Measurements from ENCODE around the gene ALS2CL. TPM values are rescaled to one million over a fixed set of nuclear protein-coding genes. Genes with fewer than 3 reads are reported as not detected.

Gene ALS2CL
- total and polyA plus RNA-seq, 2 experiments from 2014 or later, result 3.4 to 11.8 TPM

- Histone ChIP-seq H2AFZ (no peak overlapping the region), H3K9me2 (ENCODE audit: insufficient read depth) (no peaks in the 10 kb centered on the region), H3K4me1 (ENCODE audit: insufficient read depth) (peaks cover 4% of the 10 kb centered on the region; the same call in 1 of the 2 replicates), H3K36me3 (ENCODE audit: insufficient read depth) (no peaks in the 10 kb centered on the region), H3K79me2 (replicated peaks; ENCODE audit: insufficient read depth) (no peaks in the 10 kb centered on the region), H3K27ac (ENCODE audit: low read depth) (no peak overlapping the region), H3K4me3 (no peak overlapping the region), H3K4me2 (no peak overlapping the region), H4K20me1 (replicated peaks; ENCODE audit: insufficient read depth) (no peaks in the 10 kb centered on the region), H3K27me3 (ENCODE audit: insufficient read depth) (peaks cover 36% of the 10 kb centered on the region), H3F3A (replicated peaks; ENCODE audit: low read depth) (no peaks in the 10 kb centered on the region)
- Mint-ChIP-seq H3K36me3 (ENCODE audit: low read depth) (no peaks in the 10 kb centered on the region; the same call in 2 of the 3 replicates), H3K4me1 (peaks cover 15% of the 10 kb centered on the region), H3K27ac (no peak overlapping the region), H3K9me3 (no peaks in the 10 kb centered on the region), H3K27me3 (ENCODE audit: insufficient read depth, low read depth, poor library complexity) (peaks cover 36% of the 10 kb centered on the region), H3K4me3 (no peak overlapping the region)
- no peak for ATAC-seq
- no peak for DNase-seq (ENCODE audit: low spot score)
- TF ChIP-seq ZNF462 (CRISPR knock-in tag; IDR thresholded peaks at IDR 0.05) (no peak), EZH2phosphoT487 (IDR thresholded peaks at IDR 0.05; ENCODE audit: unreplicated experiment) (no peak), EZH2 (IDR thresholded peaks at IDR 0.05; ENCODE audit: low read depth, unreplicated experiment) (no peak), ZNF114 (CRISPR knock-in tag; IDR thresholded peaks at IDR 0.05) (no peak), STAT1 (IDR thresholded peaks at IDR 0.05; ENCODE audit: unreplicated experiment) (no peak), JUNB (IDR thresholded peaks at IDR 0.05; ENCODE audit: unreplicated experiment) (no peak), POLR2AphosphoS5 (IDR thresholded peaks at IDR 0.05; ENCODE audit: low read depth) (no peak), ZNF331 (CRISPR knock-in tag; IDR thresholded peaks at IDR 0.05; ENCODE audit: low read depth) (no peak), REST (IDR thresholded peaks at IDR 0.05; ENCODE audit: unreplicated experiment) (no peak), NANOG (IDR thresholded peaks at IDR 0.05; ENCODE audit: borderline replicate concordance) (no peak), CREB1 (CRISPR knock-in tag; IDR thresholded peaks at IDR 0.05; ENCODE audit: low read depth) (no peak)
- TF ChIP-seq, protein P1, sequence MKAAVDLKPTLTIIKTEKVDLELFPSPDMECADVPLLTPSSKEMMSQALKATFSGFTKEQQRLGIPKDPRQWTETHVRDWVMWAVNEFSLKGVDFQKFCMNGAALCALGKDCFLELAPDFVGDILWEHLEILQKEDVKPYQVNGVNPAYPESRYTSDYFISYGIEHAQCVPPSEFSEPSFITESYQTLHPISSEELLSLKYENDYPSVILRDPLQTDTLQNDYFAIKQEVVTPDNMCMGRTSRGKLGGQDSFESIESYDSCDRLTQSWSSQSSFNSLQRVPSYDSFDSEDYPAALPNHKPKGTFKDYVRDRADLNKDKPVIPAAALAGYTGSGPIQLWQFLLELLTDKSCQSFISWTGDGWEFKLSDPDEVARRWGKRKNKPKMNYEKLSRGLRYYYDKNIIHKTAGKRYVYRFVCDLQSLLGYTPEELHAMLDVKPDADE (IDR thresholded peaks at IDR 0.05), result no peak
- TF ChIP-seq, protein P2, sequence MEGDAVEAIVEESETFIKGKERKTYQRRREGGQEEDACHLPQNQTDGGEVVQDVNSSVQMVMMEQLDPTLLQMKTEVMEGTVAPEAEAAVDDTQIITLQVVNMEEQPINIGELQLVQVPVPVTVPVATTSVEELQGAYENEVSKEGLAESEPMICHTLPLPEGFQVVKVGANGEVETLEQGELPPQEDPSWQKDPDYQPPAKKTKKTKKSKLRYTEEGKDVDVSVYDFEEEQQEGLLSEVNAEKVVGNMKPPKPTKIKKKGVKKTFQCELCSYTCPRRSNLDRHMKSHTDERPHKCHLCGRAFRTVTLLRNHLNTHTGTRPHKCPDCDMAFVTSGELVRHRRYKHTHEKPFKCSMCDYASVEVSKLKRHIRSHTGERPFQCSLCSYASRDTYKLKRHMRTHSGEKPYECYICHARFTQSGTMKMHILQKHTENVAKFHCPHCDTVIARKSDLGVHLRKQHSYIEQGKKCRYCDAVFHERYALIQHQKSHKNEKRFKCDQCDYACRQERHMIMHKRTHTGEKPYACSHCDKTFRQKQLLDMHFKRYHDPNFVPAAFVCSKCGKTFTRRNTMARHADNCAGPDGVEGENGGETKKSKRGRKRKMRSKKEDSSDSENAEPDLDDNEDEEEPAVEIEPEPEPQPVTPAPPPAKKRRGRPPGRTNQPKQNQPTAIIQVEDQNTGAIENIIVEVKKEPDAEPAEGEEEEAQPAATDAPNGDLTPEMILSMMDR (conservative IDR thresholded peaks at IDR 0.05; ENCODE audit: low read depth in 2 of 2), result no peak
These were observed 2.7 kb upstream of the ALS2CL start for GRCh38 chr3:46695962-46696894.

Data from GM23338 (cell line).